H1 (cell line): Measurements from ENCODE around the gene MAP2K5. TPM values are rescaled to one million over a fixed set of nuclear protein-coding genes. Genes with fewer than 3 reads are reported as not detected.

ENCODE experiments used
- CTCF ChIA-PET: fragments of 300-600 bp; sonication (Branson Sonifier 250); formaldehyde crosslinking; loops from one replicate; lab custom pipeline; 2021; ENCODE audit not compliant: partially characterized antibody; lab: Charles Lee
- POLR2A ChIA-PET: fragments of 300-600 bp; sonication (Branson Sonifier 250); formaldehyde crosslinking; loops from one replicate; lab custom pipeline; 2021; ENCODE audit warnings: inconsistent platforms; ENCODE audit not compliant: partially characterized antibody; lab: Charles Lee
- DNase-seq, 2 experiments: peaks; one replicate each; pipeline versions ENCODE4 v3.0.0 to v3.0.0-alpha.2; 2010 to 2022; ENCODE audit warnings: low spot score in 2 of 2, low read depth in 1 of 2, mixed read lengths in 1 of 2
- FAIRE-seq: peaks from 2 replicates; lab custom pipeline; 2011; peaks lifted over from hg19 to GRCh38; lab: Jason Lieb, UNC
- H2AFZ ChIP-seq: 2 replicates; pipeline ENCODE4 v1.8.1; 2012; ENCODE audit warnings: low read length, inconsistent platforms
- H2AK5ac ChIP-seq: 2 replicates; pipeline ENCODE4 v1.6.1; 2013; ENCODE audit warnings: low read depth, low read length
- H2BK120ac ChIP-seq: replicated peaks from 2 replicates; pipeline ENCODE3; 2013; ENCODE audit warnings: low read depth, low read length, inconsistent platforms
- H2BK12ac ChIP-seq: 2 replicates; pipeline ENCODE4 v1.6.1; 2013; ENCODE audit warnings: low read depth, low read length
- H2BK15ac ChIP-seq: 2 replicates; pipeline ENCODE4 v1.6.1; 2013; ENCODE audit warnings: low read length
- H2BK20ac ChIP-seq: 2 replicates; pipeline ENCODE4 v1.6.1; 2013; ENCODE audit warnings: low read length
- H2BK5ac ChIP-seq: 2 replicates; pipeline ENCODE4 v1.6.1; 2013; ENCODE audit warnings: low read depth, low read length
- H3K14ac ChIP-seq: 2 replicates; pipeline ENCODE4 v1.6.1; 2013; ENCODE audit warnings: inconsistent platforms; ENCODE audit not compliant: insufficient read length
- H3K18ac ChIP-seq: 2 replicates; pipeline ENCODE4 v1.6.1; 2013; ENCODE audit warnings: low read length; ENCODE audit errors: extremely low read depth
- H3K23ac ChIP-seq: 2 replicates; pipeline ENCODE4 v1.6.1; 2013; ENCODE audit warnings: inconsistent platforms; ENCODE audit not compliant: insufficient read length
- H3K23me2 ChIP-seq: 2 replicates; pipeline ENCODE4 v1.6.1; 2013; ENCODE audit warnings: low read depth, low read length
- H3K27ac ChIP-seq: 2 replicates; pipeline ENCODE4 v1.6.1; 2011; ENCODE audit warnings: low read depth, low read length, inconsistent platforms
- H3K27me3 ChIP-seq, 4 experiments: replicated peaks in 1 of 4; 1 replicate in 1 of 4; 2 replicates in 3 of 4; pipeline versions ENCODE4 v1.6.1 to v1.8.1; 2011 to 2013; ENCODE audit warnings: low read length in 3 of 4, mild to moderate bottlenecking in 3 of 4, inconsistent platforms in 2 of 4, mixed read lengths in 2 of 4, moderate library complexity in 1 of 4; ENCODE audit not compliant: control insufficient read depth in 3 of 4, insufficient read depth in 3 of 4; ENCODE audit errors: extremely low read depth in 1 of 4
- H3K36me3 ChIP-seq, 4 experiments: 2 replicates each; pipeline versions ENCODE4 v1.6.1 to v1.8.1; 2011 to 2013; ENCODE audit warnings: mild to moderate bottlenecking in 4 of 4, low read length in 3 of 4, moderate library complexity in 2 of 4, control low read depth in 1 of 4, inconsistent platforms in 1 of 4; ENCODE audit not compliant: insufficient read depth in 4 of 4, control insufficient read depth in 2 of 4
- H3K4ac ChIP-seq: replicated peaks from 2 replicates; pipeline ENCODE3; 2013; ENCODE audit warnings: low read length, low read depth, mixed read lengths, inconsistent platforms; ENCODE audit not compliant: insufficient read length
- H3K4me1 ChIP-seq, 4 experiments: replicated peaks in 1 of 4; 1 replicate in 1 of 4; 2 replicates in 3 of 4; pipeline versions ENCODE4 v1.6.1 to v1.8.1; 2011 to 2013; ENCODE audit warnings: low read length in 3 of 4, inconsistent platforms in 2 of 4, mixed read lengths in 1 of 4; ENCODE audit not compliant: insufficient read depth in 4 of 4, control insufficient read depth in 3 of 4
- H3K4me2 ChIP-seq, 2 experiments: 2 replicates each; pipeline versions ENCODE4 v1.6.1 to v1.8.1; 2011 to 2013; ENCODE audit warnings: low read depth in 2 of 2, low read length in 2 of 2, control low read depth in 1 of 2, inconsistent platforms in 1 of 2, mild to moderate bottlenecking in 1 of 2; ENCODE audit not compliant: insufficient read depth in 1 of 2
- H3K4me3 ChIP-seq, 4 experiments: fragments of 200-600, 300-600 bp in 1 of 4; sonication (generic), shearing (Covaris generic), sonication (Bioruptor Twin) in 1 of 4; 2 replicates each; pipeline versions ENCODE4 v1.5.1 to v1.8.1; 2011 to 2016; ENCODE audit warnings: low read length in 4 of 4, low read depth in 3 of 4, control low read depth in 2 of 4, inconsistent platforms in 2 of 4, mild to moderate bottlenecking in 2 of 4, mixed read lengths in 1 of 4, moderate library complexity in 1 of 4; ENCODE audit not compliant: insufficient read depth in 2 of 4; ENCODE audit errors: extremely low read depth in 1 of 4
- H3K56ac ChIP-seq: replicated peaks from 2 replicates; pipeline ENCODE3; 2013; ENCODE audit warnings: low read depth, mild to moderate bottlenecking, mixed read lengths, low read length, inconsistent platforms; ENCODE audit not compliant: insufficient read length
- H3K79me1 ChIP-seq: 2 replicates; pipeline ENCODE4 v1.6.1; 2013; ENCODE audit warnings: low read depth, low read length, control low read depth
- H3K79me2 ChIP-seq, 2 experiments: 2 replicates each; pipeline versions ENCODE4 v1.6.1 to v1.8.1; 2012 to 2013; ENCODE audit warnings: low read length in 2 of 2, mild to moderate bottlenecking in 2 of 2, inconsistent platforms in 1 of 2; ENCODE audit not compliant: insufficient read depth in 2 of 2, control insufficient read depth in 1 of 2
- H3K9ac ChIP-seq, 4 experiments: replicated peaks in 1 of 4; 1 replicate in 1 of 4; 2 replicates in 3 of 4; pipeline versions ENCODE4 v1.6.1 to v1.8.1; 2011 to 2013; ENCODE audit warnings: low read depth in 3 of 4, low read length in 3 of 4, control low read depth in 2 of 4, mild to moderate bottlenecking in 2 of 4, moderate library complexity in 2 of 4, inconsistent platforms in 1 of 4; ENCODE audit errors: extremely low read depth in 1 of 4
- H3K9me3 ChIP-seq, 2 experiments: 2 replicates each; pipeline versions ENCODE4 v1.6.1 to v1.8.1; 2012 to 2013; ENCODE audit warnings: mild to moderate bottlenecking in 2 of 2, moderate library complexity in 2 of 2, control low read depth in 1 of 2, inconsistent platforms in 1 of 2, low read depth in 1 of 2, low read length in 1 of 2, mixed read lengths in 1 of 2; ENCODE audit not compliant: insufficient read depth in 2 of 2
- H4K20me1 ChIP-seq, 2 experiments: replicated peaks in 1 of 2; 2 replicates each; pipeline versions ENCODE3 to v1.8.1; 2011 to 2013; ENCODE audit warnings: inconsistent platforms in 2 of 2, low read length in 2 of 2, mild to moderate bottlenecking in 1 of 2; ENCODE audit not compliant: insufficient read depth in 2 of 2, control insufficient read depth in 1 of 2
- H4K5ac ChIP-seq: 2 replicates; pipeline ENCODE4 v1.6.1; 2013; ENCODE audit warnings: low read length, low read depth, mixed read lengths, inconsistent platforms; ENCODE audit not compliant: insufficient read length
- H4K8ac ChIP-seq: 2 replicates; pipeline ENCODE4 v1.8.0; 2013; ENCODE audit warnings: mild to moderate bottlenecking, moderate library complexity, low read length, inconsistent platforms; ENCODE audit not compliant: insufficient read depth; ENCODE audit errors: extremely low read depth
- H4K91ac ChIP-seq: replicated peaks from 2 replicates; pipeline ENCODE3; 2013; ENCODE audit warnings: low read length, mixed read lengths, inconsistent platforms; ENCODE audit not compliant: insufficient read length
- ASH2L ChIP-seq: fragments of 200-600, 300-600 bp; sonication (generic); IDR thresholded peaks from one replicate; pipeline ENCODE4 v1.7.1; 2017; ENCODE audit warnings: low read length
- E2F6 ChIP-seq: IDR thresholded peaks from 2 replicates; pipeline ENCODE4 v1.6.1; 2012; ENCODE audit warnings: inconsistent platforms
- EGR1 ChIP-seq: IDR thresholded peaks from 2 replicates; pipeline ENCODE4 v1.6.1; 2011; ENCODE audit warnings: low read depth, low read length, borderline replicate concordance
- KDM1A ChIP-seq: fragments of 200-600, 300-600 bp; sonication (generic); IDR thresholded peaks from 2 replicates; pipeline ENCODE4 v1.7.1; 2016; ENCODE audit warnings: mild to moderate bottlenecking, low read length, borderline replicate concordance
- POLR2AphosphoS5 ChIP-seq: IDR thresholded peaks from 2 replicates; pipeline ENCODE4 v1.6.1; 2011; ENCODE audit warnings: low read depth, low read length
- RAD21 ChIP-seq, 2 experiments: IDR thresholded peaks in 1 of 2; conservative IDR thresholded peaks in 1 of 2; 2 replicates each; pipeline ENCODE4 v1.6.1; 2011; ENCODE audit warnings: low read depth in 2 of 2, low read length in 2 of 2, improper control_type of control experiment in 1 of 2, inconsistent platforms in 1 of 2, mild to moderate bottlenecking in 1 of 2, moderate library complexity in 1 of 2
- SIX5 ChIP-seq: IDR thresholded peaks from 2 replicates; pipeline ENCODE4 v1.6.1; 2011; ENCODE audit warnings: mild to moderate bottlenecking, low read depth, low read length
- WGBS, 2 experiments: shearing (Covaris generic) in 1 of 2; methylation state at CpG; one replicate each; pipeline versions ENCODE4 v1.1.6 to v1.1.7; 2013 to 2015; ENCODE audit warnings: low lambda C conversion rate in 2 of 2, mixed read lengths in 2 of 2, inconsistent platforms in 1 of 2, low coverage in 1 of 2, missing lambda C conversion rate in 1 of 2; ENCODE audit not compliant: insufficient replicate concordance in 2 of 2, insufficient coverage in 1 of 2, insufficient read length in 1 of 2; ENCODE audit errors: extremely low coverage in 1 of 2, missing lambda C conversion rate in 1 of 2; 5-methylcytosine and 5-hydroxymethylcytosine counted together
- polyA plus RNA-seq, 7 experiments: library from polyadenylated mRNA; depleted of rRNA in 3 of 7; stranded (reverse) in 5 of 7; unstranded in 2 of 7; fragments of >200 nt in 5 of 7; fragments of 200-250 nt in 2 of 7; gene quantifications; 1 replicate in 5 of 7; 2 replicates in 1 of 7; 4 replicates in 1 of 7; pipeline versions ENCODE4 v1.2.1 to v1.2.3, GENCODE V29; 2011 to 2013; ENCODE audit warnings: missing spikeins in 2 of 7, mixed read lengths in 2 of 7
- total RNA-seq: library from RNA; stranded (reverse); fragmentation: NEBNext Ultra II Directional; extraction: Animal tissue kit (Norgen Biotek cat#: 25700); gene quantifications from 2 replicates; pipeline ENCODE4 v1.2.1, GENCODE V29; 2021

The MAP2K5 gene
- total and polyA plus RNA-seq, 2 of the 8 experiments (the other 6 are each of a cell fraction or from before 2014, with no cell fraction given) = 4.4 to 15.8 TPM

DNA sequence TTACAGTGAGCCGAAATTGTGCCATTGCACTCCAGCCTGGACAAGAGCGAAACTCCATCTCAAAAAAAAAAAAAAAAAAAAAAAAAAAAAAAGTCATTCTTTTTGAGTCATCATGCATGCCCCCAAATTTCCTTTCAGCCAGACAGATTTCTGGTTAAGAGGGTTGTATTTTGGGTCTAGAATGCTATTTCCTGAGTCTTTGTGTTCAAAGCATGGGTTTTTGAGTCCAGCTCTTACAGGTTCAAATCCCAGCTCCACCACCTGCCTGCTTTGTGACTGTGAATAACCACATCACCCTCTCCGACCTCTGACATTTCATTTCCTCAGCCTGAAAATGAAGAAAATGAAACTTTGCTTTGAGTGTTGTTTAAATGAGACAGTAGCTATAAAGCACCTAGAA, 30.9 kb upstream of the MAP2K5 start:
- Histone ChIP-seq H3K18ac (no peak overlapping the region), H3K23me2 (no peaks in the 10 kb centered on the region), H3K56ac (no peak overlapping the region), H3K4me3 (no peak overlapping the region), H4K8ac (no peak overlapping the region), H3K79me1 (no peaks in the 10 kb centered on the region), H3K9me3 (no peaks in the 10 kb centered on the region), H2BK5ac (no peak overlapping the region), H3K4me1 (no peaks in the 10 kb centered on the region), H3K14ac (no peak overlapping the region), H3K79me2 (no peaks in the 10 kb centered on the region), H3K27me3 (no peaks in the 10 kb centered on the region), H2BK12ac (no peak overlapping the region), H3K23ac (no peak overlapping the region), H3K9ac (no peak overlapping the region)
- FAIRE-seq = no peak
- DNase-seq = no peak
- CTCF ChIA-PET = interaction anchor here (0.6 to 0.7 kb wide), 2 partner anchors 8 to 313 kb away, joined by 3 read pairs; no protein-coding TSS in a partner anchor
- no peak for TF ChIP-seq SIX5
- no peak for TF ChIP-seq KDM1A
- TF ChIP-seq ASH2L = no peak
- no peak for TF ChIP-seq EGR1
- no peak for TF ChIP-seq RAD21 (IDR thresholded peaks at IDR 0.05 in 1 of 2, conservative IDR thresholded peaks at IDR 0.05 in 1 of 2; ENCODE audit: low read depth in 2 of 2, low read length in 2 of 2)
- no peak for TF ChIP-seq E2F6
- no peak for TF ChIP-seq POLR2AphosphoS5
- TF ChIP-seq, all 59 proteins: peak for 0
- no peak overlapping the region for H3K27ac ChIP-seq
- POLR2A ChIA-PET = interaction anchor here (0.9 kb wide), 1 partner anchor 176 kb away, joined by 3 read pairs; no protein-coding TSS in a partner anchor
- no peak overlapping the region for H2BK15ac ChIP-seq
- H3K4me2 ChIP-seq = no peak overlapping the region
- H4K91ac ChIP-seq = no peak overlapping the region
- no peaks in the 10 kb centered on the region for H4K20me1 ChIP-seq
- no peak overlapping the region for H2AFZ ChIP-seq
- WGBS, 2 experiments = 97% methylated on average over 3 of the region's 3 CpGs; no CpG with 5 or more reads in 1 of the 2 experiments
- no peaks in the 10 kb centered on the region for H3K36me3 ChIP-seq
- no peak overlapping the region for H3K4ac ChIP-seq
- H4K5ac ChIP-seq = no peak overlapping the region
- no peak overlapping the region for H2AK5ac ChIP-seq
- H2BK120ac ChIP-seq = no peak overlapping the region
- no peak overlapping the region for H2BK20ac ChIP-seq
